ENCODE measurements around the gene EAF1.
"Not testable (repeated sequence)": the region's sequence is repeated elsewhere in the genome, so short reads cannot be mapped to it uniquely, and the experiment has no call there.

EAF1 gene

GRCh38 chr3:15404767-15405166 lies 22.6 kb upstream of the EAF1 start:
- CTCF ChIA-PET, result interaction anchor here (0.6 to 1.3 kb wide), 6 partner anchors 135 to 297 kb away, joined by 3 to 6 read pairs (median 4); partner anchors contain the start of gene CAPN7
- DNase-seq (ENCODE audit: extremely low spot score), result no peak
- TF ChIP-seq ELF4 (IDR thresholded peaks at IDR 0.05) (no peak), HDGF (IDR thresholded peaks at IDR 0.05; ENCODE audit: borderline replicate concordance) (no peak), CTBP1 (IDR thresholded peaks at IDR 0.05; ENCODE audit: borderline replicate concordance) (no peak), FOXA1 (IDR thresholded peaks at IDR 0.05) (no peak), SUZ12 (IDR thresholded peaks at IDR 0.05) (no peak)
- POLR2A ChIA-PET, result interaction anchor here (1.2 kb wide), 1 partner anchor 199 kb away, joined by 3 read pairs; the partner anchor contains the start of gene CAPN7

- TF ChIP-seq NFRKB (IDR thresholded peaks at IDR 0.05) (no peak), FOXA1 (IDR thresholded peaks at IDR 0.05) (no peak), SUZ12 (IDR thresholded peaks at IDR 0.05) (no peak), ELF4 (IDR thresholded peaks at IDR 0.05) (no peak), BHLHE40 (IDR thresholded peaks at IDR 0.05; ENCODE audit: borderline replicate concordance) (no peak), HDGF (IDR thresholded peaks at IDR 0.05; ENCODE audit: borderline replicate concordance) (no peak)
- ChIA-PET CTCF (interaction anchor here (0.6 to 1.3 kb wide), 7 partner anchors 136 to 297 kb away, joined by 3 to 8 read pairs (median 5); partner anchors contain the start of gene CAPN7), POLR2A (interaction anchor here (1.2 kb wide), 1 partner anchor 200 kb away, joined by 3 read pairs; the partner anchor contains the start of gene CAPN7)
- DNase-seq (ENCODE audit: extremely low spot score), result peak; percentile 48
Measured at GRCh38 chr3:15405448-15406050, 21.8 kb upstream of the EAF1 start.

GRCh38 chr3:15409239-15409638 lies 18.2 kb upstream of the EAF1 start:
- ChIA-PET CTCF (no interaction called here), POLR2A (no interaction called here)
- TF ChIP-seq BHLHE40 (IDR thresholded peaks at IDR 0.05; ENCODE audit: borderline replicate concordance), result no peak
- TF ChIP-seq NFRKB (IDR thresholded peaks at IDR 0.05), result no peak
- TF ChIP-seq ELF4 (IDR thresholded peaks at IDR 0.05), result no peak
- no peak for TF ChIP-seq FOXM1 (IDR thresholded peaks at IDR 0.05; ENCODE audit: borderline replicate concordance)
- no peak for TF ChIP-seq SP1 (IDR thresholded peaks at IDR 0.05)
- no peak for TF ChIP-seq FOXA1 (IDR thresholded peaks at IDR 0.05)
- TF ChIP-seq FOXK2 (IDR thresholded peaks at IDR 0.05), result no peak
- TF ChIP-seq ZNF384 (IDR thresholded peaks at IDR 0.05), result no peak
- no peak for TF ChIP-seq SUZ12 (IDR thresholded peaks at IDR 0.05)
- no peak for TF ChIP-seq LEF1 (IDR thresholded peaks at IDR 0.05; ENCODE audit: borderline replicate concordance)
- TF ChIP-seq PKNOX1 (IDR thresholded peaks at IDR 0.05), result no peak
- TF ChIP-seq HDGF (IDR thresholded peaks at IDR 0.05; ENCODE audit: borderline replicate concordance), result no peak
- no peak for TF ChIP-seq ARNT (IDR thresholded peaks at IDR 0.05)
- no peak for DNase-seq (ENCODE audit: extremely low spot score)

GRCh38 chr3:15409774-15410173 lies 17.6 kb upstream of the EAF1 start:
- TF ChIP-seq SUZ12 (IDR thresholded peaks at IDR 0.05) (no peak), NFRKB (IDR thresholded peaks at IDR 0.05) (no peak), CTBP1 (IDR thresholded peaks at IDR 0.05; ENCODE audit: borderline replicate concordance) (no peak), BHLHE40 (IDR thresholded peaks at IDR 0.05; ENCODE audit: borderline replicate concordance) (no peak), FOXK2 (IDR thresholded peaks at IDR 0.05) (no peak), TARDBP (IDR thresholded peaks at IDR 0.05) (no peak), L3MBTL2 (conservative IDR thresholded peaks at IDR 0.05) (no peak), HDGF (IDR thresholded peaks at IDR 0.05; ENCODE audit: borderline replicate concordance) (no peak), SP1 (IDR thresholded peaks at IDR 0.05) (no peak), ELF4 (IDR thresholded peaks at IDR 0.05) (no peak), ZNF384 (IDR thresholded peaks at IDR 0.05) (no peak), FOXM1 (IDR thresholded peaks at IDR 0.05; ENCODE audit: borderline replicate concordance) (no peak), ARNT (IDR thresholded peaks at IDR 0.05) (no peak), LEF1 (IDR thresholded peaks at IDR 0.05; ENCODE audit: borderline replicate concordance) (no peak), FOXA1 (IDR thresholded peaks at IDR 0.05) (no peak), PKNOX1 (IDR thresholded peaks at IDR 0.05) (no peak)
- ChIA-PET POLR2A (no interaction called here), CTCF (no interaction called here)
- DNase-seq (ENCODE audit: extremely low spot score), result no peak

GRCh38 chr3:15410966-15411365 lies 16.4 kb upstream of the EAF1 start:
- POLR2A ChIA-PET; DNase-seq (ENCODE audit: extremely low spot score); CTCF ChIA-PET: not testable (repeated sequence)

- TF ChIP-seq FOXM1 (IDR thresholded peaks at IDR 0.05; ENCODE audit: borderline replicate concordance), result no peak
- no peak for TF ChIP-seq ARNT (IDR thresholded peaks at IDR 0.05)
- no peak for TF ChIP-seq LEF1 (IDR thresholded peaks at IDR 0.05; ENCODE audit: borderline replicate concordance)
- no peak for TF ChIP-seq FOXA1 (IDR thresholded peaks at IDR 0.05)
- no peak for TF ChIP-seq FOXK2 (IDR thresholded peaks at IDR 0.05)
- TF ChIP-seq ZNF384 (IDR thresholded peaks at IDR 0.05), result no peak
- no peak for TF ChIP-seq L3MBTL2 (conservative IDR thresholded peaks at IDR 0.05)
- TF ChIP-seq NFRKB (IDR thresholded peaks at IDR 0.05), result no peak
- no peak for TF ChIP-seq TARDBP (IDR thresholded peaks at IDR 0.05)
- no peak for TF ChIP-seq SUZ12 (IDR thresholded peaks at IDR 0.05)
- TF ChIP-seq ELF4 (IDR thresholded peaks at IDR 0.05), result no peak
- no peak for TF ChIP-seq SP1 (IDR thresholded peaks at IDR 0.05)
- TF ChIP-seq CTBP1 (IDR thresholded peaks at IDR 0.05; ENCODE audit: borderline replicate concordance), result no peak
- POLR2A ChIA-PET, result no interaction called here
- CTCF ChIA-PET, result no interaction called here
- no peak for DNase-seq (ENCODE audit: extremely low spot score)
Measured at GRCh38 chr3:15420871-15421270, 6.5 kb upstream of the EAF1 start.

GRCh38 chr3:15426579-15427118 lies 749 bp upstream of the EAF1 start:
- TF ChIP-seq L3MBTL2 (conservative IDR thresholded peaks at IDR 0.05) (no peak), SP1 (IDR thresholded peaks at IDR 0.05) (no peak), CTBP1 (IDR thresholded peaks at IDR 0.05; ENCODE audit: borderline replicate concordance) (no peak), FOXM1 (IDR thresholded peaks at IDR 0.05; ENCODE audit: borderline replicate concordance) (no peak), ELF4 (IDR thresholded peaks at IDR 0.05) (no peak)
- ChIA-PET CTCF (no interaction called here), POLR2A (interaction anchor here (1.5 kb wide), 1 partner anchor 10 kb away, joined by 4 read pairs; no protein-coding TSS in a partner anchor)
- DNase-seq (ENCODE audit: extremely low spot score), result no peak

Data from HEK293T (cell line).